ENCODE data around the gene TMEM170B.

The TMEM170B gene

GRCh38 chr6:11606332-11606731 is 68.8 kb downstream of the TMEM170B start:
- H3K9ac ChIP-seq (ENCODE audit: low read length), result no peak overlapping the region
- H3K4me3 ChIP-seq (ENCODE audit: low read depth in 1 of 2, low read length in 2 of 2), result no peak overlapping the region
- no peak overlapping the region for H3K27ac ChIP-seq (ENCODE audit: low read depth, low read length)

GRCh38 chr6:11607383-11607782 is 69.8 kb downstream of the TMEM170B start:
- H3K4me3 ChIP-seq (ENCODE audit: low read depth in 1 of 2, low read length in 2 of 2), result no peak overlapping the region
- H3K27ac ChIP-seq (ENCODE audit: low read depth, low read length), result no peak overlapping the region

More at GRCh38 chr6:11606332-11606731, 68.8 kb downstream of the TMEM170B start:
- no peaks in the 10 kb centered on the region for H3K9me3 ChIP-seq (ENCODE audit: low read length)
- peaks cover 14% of the 10 kb centered on the region for H3K4me1 ChIP-seq (ENCODE audit: insufficient read depth, low read length)
- H3K27me3 ChIP-seq (ENCODE audit: control insufficient read depth in 1 of 2, insufficient read depth in 2 of 2, low read length in 2 of 2), result no peaks in the 10 kb centered on the region
- no peaks in the 10 kb centered on the region for H3K36me3 ChIP-seq (ENCODE audit: insufficient read depth, low read length)

DNA sequence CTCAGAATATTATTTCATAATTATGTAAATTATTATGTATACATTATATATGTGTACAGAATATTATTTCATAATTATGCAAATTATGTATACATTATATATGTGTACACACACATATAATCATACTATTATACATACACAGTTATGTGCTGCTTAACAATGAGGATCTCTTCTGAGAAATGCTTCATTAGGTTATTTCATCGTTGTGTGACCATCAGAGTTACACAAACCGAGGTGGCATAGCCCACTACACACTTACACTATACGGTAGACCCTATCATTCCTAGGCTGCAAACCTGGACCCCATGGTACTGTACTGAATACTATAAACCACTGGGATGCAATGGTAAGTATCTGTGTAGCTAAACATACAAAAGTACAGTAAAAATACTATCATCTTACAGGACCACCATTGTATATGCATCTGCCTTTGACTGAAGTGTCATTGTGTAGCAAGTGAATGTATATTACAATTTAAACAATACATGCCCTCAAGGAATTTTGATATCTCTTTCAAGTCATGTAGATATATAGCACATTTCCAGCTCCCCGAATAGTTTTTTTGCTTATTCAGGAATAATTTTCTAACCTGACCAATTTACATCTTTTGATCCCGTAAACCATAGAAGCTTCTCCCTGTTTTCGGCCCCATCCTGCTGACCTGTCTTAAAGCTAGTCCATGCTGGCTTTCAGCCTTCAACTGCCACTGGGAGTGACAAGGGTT is 71.2 kb downstream of the TMEM170B start:
- Histone ChIP-seq H3K36me3 (ENCODE audit: insufficient read depth, low read length) (no peaks in the 10 kb centered on the region), H3K27me3 (ENCODE audit: control insufficient read depth in 1 of 2, insufficient read depth in 2 of 2, low read length in 2 of 2) (no peaks in the 10 kb centered on the region), H3K9ac (ENCODE audit: low read length) (no peak overlapping the region), H3K4me1 (ENCODE audit: insufficient read depth, low read length) (peaks cover 15% of the 10 kb centered on the region), H3K27ac (ENCODE audit: low read depth, low read length) (no peak overlapping the region), H3K4me3 (ENCODE audit: low read depth in 1 of 2, low read length in 2 of 2) (no peak overlapping the region), H3K9me3 (ENCODE audit: low read length) (no peaks in the 10 kb centered on the region)

More at GRCh38 chr6:11607383-11607782, 69.8 kb downstream of the TMEM170B start:
- Histone ChIP-seq H3K36me3 (ENCODE audit: insufficient read depth, low read length) (no peaks in the 10 kb centered on the region), H3K9me3 (ENCODE audit: low read length) (no peaks in the 10 kb centered on the region), H3K4me1 (ENCODE audit: insufficient read depth, low read length) (peaks cover 14% of the 10 kb centered on the region), H3K9ac (ENCODE audit: low read length) (no peak overlapping the region), H3K27me3 (ENCODE audit: control insufficient read depth in 1 of 2, insufficient read depth in 2 of 2, low read length in 2 of 2) (no peaks in the 10 kb centered on the region)

DNA sequence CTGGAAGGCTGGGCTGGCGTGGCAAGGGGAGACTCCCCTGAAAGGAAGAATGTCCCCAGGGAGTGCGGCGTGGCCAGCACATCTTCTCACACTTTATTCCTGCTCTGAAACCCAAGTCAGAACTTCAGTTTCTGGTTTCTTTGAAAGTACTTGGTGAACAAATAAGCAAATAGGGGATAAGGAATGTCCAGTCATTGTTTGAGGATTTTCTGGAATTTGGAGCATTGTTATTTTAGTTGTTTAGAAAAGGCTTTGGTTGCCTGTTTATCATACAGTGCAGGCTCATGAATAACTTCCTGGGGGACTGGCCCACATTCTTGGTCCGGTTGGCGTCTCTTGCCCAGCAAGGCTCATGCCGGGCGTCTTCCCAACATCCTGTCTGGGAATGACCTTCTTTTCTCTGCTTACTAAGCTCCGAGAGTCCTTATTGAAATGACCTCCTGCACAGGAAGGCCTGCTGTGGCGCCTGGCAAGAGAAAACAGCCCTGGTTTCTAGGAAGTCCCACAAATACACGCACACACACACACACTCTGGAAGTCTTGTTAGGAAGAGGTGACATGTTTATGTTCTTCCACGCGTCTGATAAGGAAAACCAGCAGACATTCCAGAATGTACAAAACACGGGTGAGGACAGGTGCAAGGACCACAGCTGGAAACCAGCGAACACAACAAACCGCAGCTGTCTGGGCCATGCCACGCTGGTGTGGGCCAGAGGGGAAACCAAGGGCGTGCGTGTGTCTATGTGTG is 71.9 kb downstream of the TMEM170B start:
- no peaks in the 10 kb centered on the region for H3K27me3 ChIP-seq (ENCODE audit: control insufficient read depth in 1 of 2, insufficient read depth in 2 of 2, low read length in 2 of 2)
- peaks cover 19% of the 10 kb centered on the region for H3K4me1 ChIP-seq (ENCODE audit: insufficient read depth, low read length)
- no peak overlapping the region for H3K9ac ChIP-seq (ENCODE audit: low read length)
- H3K27ac ChIP-seq (ENCODE audit: low read depth, low read length), result no peak overlapping the region
- H3K4me3 ChIP-seq (ENCODE audit: low read depth in 1 of 2, low read length in 2 of 2), result no peak overlapping the region
- H3K36me3 ChIP-seq (ENCODE audit: insufficient read depth, low read length), result no peaks in the 10 kb centered on the region
- H3K9me3 ChIP-seq (ENCODE audit: low read length), result no peaks in the 10 kb centered on the region

DNA sequence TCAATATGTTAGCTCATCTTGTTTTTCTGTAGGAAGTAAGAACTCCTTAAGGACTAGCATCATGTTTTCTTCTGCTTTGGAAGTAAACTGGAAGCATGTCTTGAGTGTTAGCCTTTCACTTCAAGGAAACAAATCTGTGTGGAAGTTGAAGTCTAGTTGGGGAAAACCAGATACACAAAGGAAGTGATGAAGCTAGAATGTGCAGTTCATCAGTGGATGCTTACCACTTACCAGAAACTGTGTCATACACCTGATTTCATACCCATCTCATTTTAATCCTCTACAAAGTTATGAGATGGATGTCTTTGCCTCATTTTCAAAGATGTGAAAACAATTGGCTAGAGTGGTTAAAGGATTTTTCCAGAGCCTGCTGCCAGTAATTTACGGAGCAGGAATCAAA is 75.8 kb downstream of the TMEM170B start:
- H3K4me1 ChIP-seq (ENCODE audit: insufficient read depth, low read length), result peaks cover 5% of the 10 kb centered on the region
- no peak overlapping the region for H3K4me3 ChIP-seq (ENCODE audit: low read depth in 1 of 2, low read length in 2 of 2)
- no peak overlapping the region for H3K27ac ChIP-seq (ENCODE audit: low read depth, low read length)
- no peaks in the 10 kb centered on the region for H3K36me3 ChIP-seq (ENCODE audit: insufficient read depth, low read length)
- no peaks in the 10 kb centered on the region for H3K9me3 ChIP-seq (ENCODE audit: low read length)
- no peaks in the 10 kb centered on the region for H3K27me3 ChIP-seq (ENCODE audit: control insufficient read depth in 1 of 2, insufficient read depth in 2 of 2, low read length in 2 of 2)
- no peak overlapping the region for H3K9ac ChIP-seq (ENCODE audit: low read length)

GRCh38 chr6:11613858-11614257 is 76.3 kb downstream of the TMEM170B start:
- Histone ChIP-seq H3K4me3 (ENCODE audit: low read depth in 1 of 2, low read length in 2 of 2) (no peak overlapping the region), H3K27ac (ENCODE audit: low read depth, low read length) (no peak overlapping the region), H3K36me3 (ENCODE audit: insufficient read depth, low read length) (no peaks in the 10 kb centered on the region), H3K9me3 (ENCODE audit: low read length) (no peaks in the 10 kb centered on the region), H3K27me3 (ENCODE audit: control insufficient read depth in 1 of 2, insufficient read depth in 2 of 2, low read length in 2 of 2) (no peaks in the 10 kb centered on the region), H3K9ac (ENCODE audit: low read length) (no peak overlapping the region), H3K4me1 (ENCODE audit: insufficient read depth, low read length) (peaks cover 5% of the 10 kb centered on the region)

DNA sequence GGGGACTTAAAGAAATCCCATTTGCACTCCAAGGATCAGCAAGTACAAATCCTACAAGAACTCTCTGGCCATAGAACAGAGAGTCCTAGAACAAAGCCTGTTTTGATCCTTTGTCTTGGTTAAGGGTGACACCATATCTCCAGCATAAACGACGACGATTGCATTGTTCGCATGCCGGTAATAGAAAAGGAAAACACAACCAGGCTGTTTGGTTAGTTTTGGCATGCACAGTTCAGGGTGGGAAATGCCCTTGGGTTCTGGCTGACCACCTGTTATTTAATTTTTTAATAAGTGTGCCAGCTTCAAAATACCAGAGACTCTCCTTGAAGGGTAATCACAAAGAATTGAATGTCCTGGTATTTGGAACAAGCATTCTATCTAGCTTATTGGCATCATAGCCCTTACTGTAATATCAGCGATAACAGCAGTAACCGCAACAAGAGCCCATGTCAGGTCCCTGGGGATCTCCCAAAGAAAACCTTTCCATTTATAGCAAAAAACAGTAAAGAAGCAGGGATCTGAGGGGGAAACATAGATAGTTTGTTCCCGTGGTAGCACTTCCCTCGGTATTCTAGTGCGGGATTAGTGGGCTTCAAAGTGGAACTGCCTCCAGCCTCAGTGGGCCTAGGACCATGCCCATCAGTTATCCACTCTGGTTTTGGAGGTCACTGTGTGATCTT is 77.1 kb downstream of the TMEM170B start:
- Histone ChIP-seq H3K36me3 (ENCODE audit: insufficient read depth, low read length) (no peaks in the 10 kb centered on the region), H3K4me1 (ENCODE audit: insufficient read depth, low read length) (peaks cover 5% of the 10 kb centered on the region), H3K27me3 (ENCODE audit: control insufficient read depth in 1 of 2, insufficient read depth in 2 of 2, low read length in 2 of 2) (no peaks in the 10 kb centered on the region), H3K9ac (ENCODE audit: low read length) (no peak overlapping the region), H3K9me3 (ENCODE audit: low read length) (no peaks in the 10 kb centered on the region), H3K4me3 (ENCODE audit: low read depth in 1 of 2, low read length in 2 of 2) (no peak overlapping the region), H3K27ac (ENCODE audit: low read depth, low read length) (no peak overlapping the region)

DNA sequence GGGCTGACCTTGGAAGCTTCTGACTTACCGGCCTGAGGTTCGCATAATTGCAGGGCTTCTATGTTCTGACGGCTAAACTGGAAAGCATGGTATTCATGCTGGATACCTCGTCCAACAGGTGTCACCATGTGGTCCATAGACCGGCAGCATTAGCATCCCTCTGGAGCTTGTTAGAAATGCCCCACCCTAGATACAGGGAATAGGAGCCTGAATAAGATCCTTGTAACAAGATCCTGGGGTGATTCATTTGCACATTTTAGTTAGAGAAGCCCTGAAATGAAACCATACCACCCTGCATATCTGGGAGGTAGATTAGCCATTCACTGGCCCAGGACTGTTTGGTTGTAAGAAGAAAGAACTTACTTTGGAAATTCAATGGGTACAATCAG is 77.7 kb downstream of the TMEM170B start:
- no peak overlapping the region for H3K27ac ChIP-seq (ENCODE audit: low read depth, low read length)
- no peaks in the 10 kb centered on the region for H3K9me3 ChIP-seq (ENCODE audit: low read length)
- H3K36me3 ChIP-seq (ENCODE audit: insufficient read depth, low read length), result no peaks in the 10 kb centered on the region

DNA sequence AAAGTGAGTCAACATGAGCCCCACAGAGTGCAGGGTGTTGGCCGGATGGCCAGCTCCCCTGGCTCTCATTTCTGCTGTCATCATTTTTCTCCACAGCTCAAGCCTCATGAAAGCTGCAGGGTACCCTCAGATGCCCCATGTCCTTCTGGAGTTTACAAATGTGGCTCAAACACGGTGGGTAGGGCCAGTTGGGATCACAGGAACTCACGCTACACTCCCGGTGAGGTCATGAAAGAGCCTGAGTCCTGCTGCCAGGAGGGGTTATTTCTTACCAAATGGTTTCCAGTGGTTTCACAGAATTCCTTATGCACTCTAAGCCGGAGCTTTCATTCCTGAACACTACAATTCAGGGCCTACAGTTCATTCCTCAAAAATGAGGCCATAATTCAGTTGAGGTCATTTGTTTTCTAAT is 78.7 kb downstream of the TMEM170B start:
- H3K27ac ChIP-seq (ENCODE audit: low read depth, low read length), result no peak overlapping the region
- no peaks in the 10 kb centered on the region for H3K9me3 ChIP-seq (ENCODE audit: low read length)

More for the DNA sequence above, 77.7 kb downstream of the TMEM170B start:
- Histone ChIP-seq H3K4me1 (ENCODE audit: insufficient read depth, low read length) (peaks cover 5% of the 10 kb centered on the region), H3K27me3 (ENCODE audit: control insufficient read depth in 1 of 2, insufficient read depth in 2 of 2, low read length in 2 of 2) (no peaks in the 10 kb centered on the region), H3K9ac (ENCODE audit: low read length) (no peak overlapping the region), H3K4me3 (ENCODE audit: low read depth in 1 of 2, low read length in 2 of 2) (no peak overlapping the region)

GRCh38 chr6:11618533-11618932 is 81.0 kb downstream of the TMEM170B start:
- no peaks in the 10 kb centered on the region for H3K27me3 ChIP-seq (ENCODE audit: control insufficient read depth in 1 of 2, insufficient read depth in 2 of 2, low read length in 2 of 2)
- peaks cover 22% of the 10 kb centered on the region for H3K4me1 ChIP-seq (ENCODE audit: insufficient read depth, low read length)
- H3K4me3 ChIP-seq (ENCODE audit: low read depth in 1 of 2, low read length in 2 of 2), result no peak overlapping the region
- H3K9ac ChIP-seq (ENCODE audit: low read length), result no peak overlapping the region
- H3K27ac ChIP-seq (ENCODE audit: low read depth, low read length), result no peak overlapping the region
- no peaks in the 10 kb centered on the region for H3K36me3 ChIP-seq (ENCODE audit: insufficient read depth, low read length)
- no peaks in the 10 kb centered on the region for H3K9me3 ChIP-seq (ENCODE audit: low read length)

More for the DNA sequence above, 78.7 kb downstream of the TMEM170B start:
- H3K36me3 ChIP-seq (ENCODE audit: insufficient read depth, low read length), result no peaks in the 10 kb centered on the region
- H3K4me3 ChIP-seq (ENCODE audit: low read depth in 1 of 2, low read length in 2 of 2), result no peak overlapping the region
- peaks cover 5% of the 10 kb centered on the region for H3K4me1 ChIP-seq (ENCODE audit: insufficient read depth, low read length)
- no peaks in the 10 kb centered on the region for H3K27me3 ChIP-seq (ENCODE audit: control insufficient read depth in 1 of 2, insufficient read depth in 2 of 2, low read length in 2 of 2)
- H3K9ac ChIP-seq (ENCODE audit: low read length), result no peak overlapping the region

GRCh38 chr6:11621119-11621518 is 83.6 kb downstream of the TMEM170B start:
- no peak overlapping the region for H3K4me3 ChIP-seq (ENCODE audit: low read depth in 1 of 2, low read length in 2 of 2)
- no peaks in the 10 kb centered on the region for H3K9me3 ChIP-seq (ENCODE audit: low read length)
- H3K36me3 ChIP-seq (ENCODE audit: insufficient read depth, low read length), result no peaks in the 10 kb centered on the region
- H3K4me1 ChIP-seq (ENCODE audit: insufficient read depth, low read length), result peaks cover 17% of the 10 kb centered on the region
- H3K27me3 ChIP-seq (ENCODE audit: control insufficient read depth in 1 of 2, insufficient read depth in 2 of 2, low read length in 2 of 2), result no peaks in the 10 kb centered on the region
- H3K27ac ChIP-seq (ENCODE audit: low read depth, low read length), result no peak overlapping the region
- H3K9ac ChIP-seq (ENCODE audit: low read length), result no peak overlapping the region

Measured in muscle layer of colon (tissue), 2 donors.